ENCODE data around the gene COL23A1.
"Not testable (repeated sequence)": the region's sequence is repeated elsewhere in the genome, so short reads cannot be mapped to it uniquely, and the experiment has no call there.

The COL23A1 gene

GRCh38 chr5:178273665-178274541 is 316.3 kb downstream of the COL23A1 start:
- no peak for DNase-seq

DNA sequence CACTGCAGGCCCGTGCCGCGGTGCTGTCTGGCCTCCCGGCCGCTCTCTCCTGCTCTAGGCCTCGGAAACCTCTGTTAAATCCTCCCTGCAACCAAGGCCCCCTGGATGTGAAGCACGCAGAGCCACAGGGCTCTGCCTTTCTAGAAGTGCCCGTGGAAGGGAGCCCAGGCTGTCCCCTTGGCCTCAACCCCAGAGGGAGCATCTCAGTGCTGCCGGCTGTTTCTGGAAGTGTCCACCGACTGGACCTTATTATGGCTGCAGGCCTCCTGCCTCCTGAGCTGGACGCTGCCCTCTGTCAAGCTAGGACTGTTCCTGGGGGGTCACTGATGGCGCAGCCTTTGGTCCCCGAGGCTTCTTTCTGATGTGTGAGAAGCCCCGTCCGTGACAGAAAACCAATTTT is 317.2 kb downstream of the COL23A1 start:
- DNase-seq: no peak

DNA sequence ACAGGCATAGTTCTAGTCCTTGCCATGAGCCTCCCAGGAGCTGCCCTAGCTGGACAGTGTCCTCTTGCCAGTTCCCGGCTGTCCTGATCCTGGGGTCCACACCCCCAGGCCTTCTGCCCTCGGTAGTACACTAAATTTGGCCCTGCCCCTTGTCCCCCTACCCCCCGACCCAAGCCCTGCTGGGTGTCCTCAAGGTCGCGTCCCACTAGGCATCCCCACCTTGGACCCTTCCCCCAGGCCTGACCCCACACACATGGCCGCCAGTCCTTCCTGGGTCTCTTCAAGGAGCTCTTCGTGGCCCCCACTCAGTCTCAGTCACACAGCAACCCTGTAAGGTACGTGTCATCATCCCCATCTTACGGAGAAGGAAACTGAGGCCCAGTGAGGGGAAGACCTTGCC is 317.6 kb downstream of the COL23A1 start:
- DNase-seq: no peak

DNA sequence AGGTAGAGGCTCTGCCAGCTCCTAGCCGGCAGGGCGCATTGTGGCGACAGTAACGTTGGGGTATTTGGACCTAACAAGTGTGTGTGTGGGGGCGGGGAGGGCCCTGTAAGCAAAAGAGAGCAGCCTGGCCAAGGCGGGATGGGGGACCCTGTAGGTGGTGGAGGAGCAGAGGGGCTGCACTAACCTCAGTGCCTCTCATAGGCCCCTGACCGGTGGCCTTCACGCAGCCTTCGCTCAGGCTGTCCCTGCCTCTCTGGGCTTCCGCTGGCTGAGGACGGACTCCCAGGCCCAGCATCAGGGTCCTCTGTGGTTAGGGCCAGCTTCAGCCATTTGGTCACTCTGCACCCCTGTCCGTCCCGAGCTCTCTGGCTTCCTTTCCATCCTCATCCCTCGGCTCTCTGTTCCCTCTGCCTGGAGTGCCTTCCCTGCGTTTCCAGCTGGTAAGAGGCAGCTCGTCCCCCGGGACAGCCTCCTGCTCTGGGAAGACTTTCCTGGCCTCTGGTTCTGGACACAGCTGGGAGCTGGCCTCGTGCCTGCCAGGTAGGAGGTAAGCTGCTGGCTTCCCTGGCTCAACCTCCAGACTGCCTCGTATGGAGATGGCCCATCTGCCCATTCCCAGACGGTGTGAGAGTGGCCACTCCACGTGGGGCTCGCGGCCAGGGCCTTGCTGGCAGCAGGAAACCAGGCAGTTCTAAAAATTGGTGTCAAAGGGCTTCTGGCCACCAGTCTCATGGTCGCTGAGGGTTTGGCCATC is 318.3 kb downstream of the COL23A1 start:
- no peak for DNase-seq

GRCh38 chr5:178271231-178271630 is 319.0 kb downstream of the COL23A1 start:
- no peak for DNase-seq

DNA sequence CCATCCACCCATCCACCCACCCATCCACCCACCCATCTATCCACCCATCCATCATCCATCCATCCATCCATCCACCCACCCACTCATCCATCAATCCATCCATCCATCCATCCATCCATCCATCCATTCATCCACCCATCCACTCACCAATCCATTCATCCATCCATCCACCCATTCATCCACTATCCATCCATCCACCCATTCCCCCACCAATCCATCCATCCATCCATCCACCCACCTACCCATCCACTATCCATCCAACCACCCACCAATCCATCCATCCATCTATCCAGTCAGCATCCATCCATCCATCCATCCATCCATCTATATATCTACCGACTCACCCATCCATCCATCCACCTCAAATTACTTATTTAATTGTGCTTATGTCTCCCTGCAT is 320.7 kb downstream of the COL23A1 start:
- DNase-seq: no peak

GRCh38 chr5:178267876-178268275 is 322.3 kb downstream of the COL23A1 start:
- no peak for DNase-seq

DNA sequence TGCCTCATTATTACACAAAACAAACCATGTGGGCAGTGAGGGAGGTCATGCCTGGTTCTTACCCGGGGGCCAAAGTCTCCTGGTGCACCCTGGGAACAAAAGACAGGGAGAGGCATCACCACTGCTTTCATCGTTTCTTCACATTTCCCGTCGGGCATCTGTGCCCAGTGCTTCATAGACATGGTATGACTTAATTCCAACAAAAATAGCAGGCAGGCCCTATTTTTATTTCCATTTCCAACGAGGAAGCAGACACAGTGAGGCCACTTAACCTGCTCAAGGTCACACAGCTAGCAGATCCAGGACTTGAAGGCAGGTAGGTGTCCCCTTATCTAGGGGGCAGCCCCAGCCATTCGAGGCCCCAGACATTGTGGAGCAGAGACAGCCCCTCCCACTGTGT is 322.9 kb downstream of the COL23A1 start:
- DNase-seq: no peak

GRCh38 chr5:178266581-178266980 is 323.6 kb downstream of the COL23A1 start:
- no peak for DNase-seq

- DNase-seq: no peak
Measured at GRCh38 chr5:178265746-178266145, 324.4 kb downstream of the COL23A1 start.

- no peak for DNase-seq
Measured at GRCh38 chr5:178264044-178264443, 326.1 kb downstream of the COL23A1 start.

- DNase-seq: no peak
Measured at GRCh38 chr5:178261666-178262600, 328.3 kb downstream of the COL23A1 start.

DNA sequence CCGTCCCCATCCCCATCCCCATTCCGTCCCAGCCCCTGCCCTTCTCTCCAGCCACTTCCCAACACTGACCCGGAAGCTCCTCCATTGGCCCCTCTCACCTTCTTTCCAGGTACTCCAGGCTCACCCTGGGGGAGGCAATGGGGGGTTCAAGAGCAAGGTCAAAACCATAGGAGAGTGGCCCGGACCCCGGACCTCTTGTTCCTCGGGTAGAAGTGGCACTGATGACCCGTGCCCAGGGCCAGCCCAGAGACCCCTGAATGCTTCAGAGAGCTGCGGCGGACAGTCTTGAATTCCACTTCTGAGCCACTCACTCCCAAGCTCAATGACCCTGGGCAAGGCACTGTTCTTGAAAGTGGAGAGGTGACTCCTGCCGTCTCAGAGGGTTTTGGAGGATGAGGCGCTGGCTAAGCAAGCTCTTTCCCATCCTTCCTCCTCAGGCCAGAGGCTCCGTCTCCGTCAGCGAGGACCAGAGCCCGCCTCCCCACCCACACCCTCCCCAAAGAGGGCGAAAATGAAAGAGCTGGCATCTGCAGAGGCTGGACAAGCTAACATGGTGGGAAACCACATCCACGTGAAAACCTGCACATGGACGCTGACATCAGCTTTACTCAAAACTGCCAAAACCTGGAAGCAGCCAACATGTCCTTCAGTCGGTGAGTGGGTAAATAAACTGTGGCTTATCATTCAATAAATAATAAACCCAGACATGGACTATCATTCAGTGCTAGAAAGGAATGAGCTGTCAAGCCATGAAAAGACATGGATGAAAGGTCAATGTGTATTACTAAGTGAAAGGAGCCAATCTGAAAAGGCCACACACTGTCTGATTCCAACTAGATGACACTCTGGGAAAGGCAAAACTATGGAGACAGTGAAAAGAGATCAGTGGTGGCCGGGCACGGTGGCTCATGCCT is 330.3 kb downstream of the COL23A1 start:
- DNase-seq: no peak

GRCh38 chr5:178257650-178258049 is 332.5 kb downstream of the COL23A1 start:
- DNase-seq: no peak

- DNase-seq: no peak
Measured at GRCh38 chr5:178256746-178257145, 333.4 kb downstream of the COL23A1 start.

GRCh38 chr5:178253632-178254031 is 336.6 kb downstream of the COL23A1 start:
- DNase-seq: not testable (repeated sequence)

DNA sequence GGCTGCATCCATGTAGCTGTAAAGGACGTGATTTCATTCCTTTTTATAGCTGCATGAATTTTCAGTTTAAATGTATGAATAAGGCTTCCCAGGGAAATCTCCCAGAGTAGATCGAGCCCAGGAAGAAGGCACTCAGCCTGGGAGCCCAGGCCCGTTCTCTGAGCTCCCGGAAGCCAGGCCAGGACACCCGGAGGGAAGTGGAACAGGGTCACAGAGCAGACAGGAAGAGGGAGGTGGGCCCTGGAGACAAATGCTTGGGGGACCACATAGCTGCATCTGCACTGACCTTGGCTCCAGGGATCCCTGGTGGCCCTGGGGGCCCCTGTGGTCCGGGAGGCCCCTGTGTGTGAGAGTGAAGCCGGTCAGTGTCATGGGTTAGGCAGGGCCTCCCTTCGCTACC is 337.9 kb downstream of the COL23A1 start:
- no peak for DNase-seq

DNA sequence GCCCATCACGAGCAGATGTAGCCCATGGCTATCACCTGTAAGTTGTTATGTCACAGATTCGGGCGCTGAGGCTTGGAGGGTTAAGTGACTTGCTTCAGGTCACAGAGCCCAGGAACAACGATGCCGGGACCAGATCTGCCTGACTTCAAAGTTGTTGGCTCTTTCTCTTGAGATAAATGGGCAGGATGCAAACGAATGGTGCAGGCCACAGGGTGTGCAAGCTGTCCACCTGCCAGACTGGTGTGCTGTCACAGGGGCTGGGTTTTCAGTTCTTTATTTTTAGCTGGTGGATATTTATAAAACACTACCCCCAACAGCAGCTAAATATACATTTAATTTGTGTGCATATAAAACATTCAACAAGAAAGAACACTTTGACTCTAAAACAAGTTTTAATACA is 339.9 kb downstream of the COL23A1 start:
- DNase-seq: no peak

DNA sequence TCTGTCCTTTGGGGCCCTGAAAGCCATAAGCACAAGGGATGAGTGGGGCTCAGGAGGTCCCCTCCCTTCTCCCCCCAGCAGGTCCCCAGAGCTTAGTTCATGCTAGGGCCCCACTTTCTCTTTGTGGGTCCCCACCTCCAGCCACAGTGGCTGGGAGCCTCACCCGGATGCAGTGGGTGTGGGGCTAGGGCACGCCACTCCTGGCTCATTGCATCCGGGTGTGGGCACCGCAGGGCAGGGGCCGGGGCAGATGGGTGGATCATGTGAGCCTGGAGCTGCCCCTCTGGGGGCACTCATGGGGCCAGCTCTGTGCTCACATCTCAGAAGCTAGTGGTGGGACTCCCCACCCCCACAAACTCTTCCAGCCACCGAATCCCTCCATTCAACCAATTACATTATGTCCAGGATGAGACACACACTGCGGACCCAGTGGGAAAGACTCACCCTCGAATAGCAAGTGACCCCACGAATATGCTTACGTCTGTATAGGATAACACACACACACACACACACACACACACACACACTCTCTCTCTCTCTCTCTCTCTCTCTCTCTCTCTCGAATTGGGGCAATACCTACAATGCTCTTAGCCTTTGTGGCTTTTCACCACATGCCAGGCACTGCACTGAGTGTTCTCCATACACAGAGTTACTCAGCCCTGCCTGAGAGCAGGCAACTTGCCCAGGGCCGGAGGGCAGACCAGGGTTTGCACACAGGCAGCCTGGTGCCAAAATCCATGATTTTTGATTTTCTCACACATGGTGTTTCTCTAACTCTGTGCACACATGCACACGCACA is 340.8 kb downstream of the COL23A1 start:
- no peak for DNase-seq

- no peak for DNase-seq
Measured at GRCh38 chr5:178248750-178249149, 341.4 kb downstream of the COL23A1 start.

Measured in COR-L47 (cell line).